NCI-H187 treated with DMSO at 0.1 percent for 48 hours (cell line): ENCODE data around the gene COA6.
A peak's percentile ranks its signal among the peaks of the same experiment; 100 is the strongest.
"Not testable (repeated sequence)": the region's sequence is repeated elsewhere in the genome, so short reads cannot be mapped to it uniquely, and the experiment has no call there.

ENCODE experiments used
- DNase-seq: peaks from one replicate; lab custom pipeline; 2025; lab: John Stamatoyannopoulos, UW

COA6 gene

GRCh38 chr1:234373064-234373958 is at the start of gene COA6:
Gene COA6, plus strand, starts transcription at chr1:234373456. Its CDS starts 11 bp downstream, at chr1:234373467.
- DNase-seq: peak; percentile 44

GRCh38 chr1:234324821-234325220 is 48.4 kb upstream of the COA6 start:
- DNase-seq: no peak

- DNase-seq: no peak
These were observed 47.3 kb upstream of the COA6 start for GRCh38 chr1:234325878-234326496.

- no peak for DNase-seq
These were observed 46.5 kb upstream of the COA6 start for GRCh38 chr1:234326497-234327366.

GRCh38 chr1:234327577-234328164 is 45.6 kb upstream of the COA6 start:
- no peak for DNase-seq

- no peak for DNase-seq
These were observed 42.4 kb upstream of the COA6 start for GRCh38 chr1:234330843-234331215.

GRCh38 chr1:234331507-234331906 is 41.7 kb upstream of the COA6 start:
- no peak for DNase-seq

GRCh38 chr1:234336359-234336758 is 36.9 kb upstream of the COA6 start:
- DNase-seq: no peak

GRCh38 chr1:234337233-234337632 is 36.0 kb upstream of the COA6 start:
- DNase-seq: no peak

GRCh38 chr1:234340528-234340927 is 32.7 kb upstream of the COA6 start:
- DNase-seq: no peak

GRCh38 chr1:234342774-234343173 is 30.5 kb upstream of the COA6 start:
- no peak for DNase-seq

- DNase-seq: no peak
These were observed 28.0 kb upstream of the COA6 start for GRCh38 chr1:234345237-234345636.

GRCh38 chr1:234348964-234349363 is 24.3 kb upstream of the COA6 start:
- DNase-seq: no peak

GRCh38 chr1:234355782-234356510 is 17.3 kb upstream of the COA6 start:
- DNase-seq: no peak

GRCh38 chr1:234356615-234357269 is 16.5 kb upstream of the COA6 start:
- not testable (repeated sequence) for DNase-seq

GRCh38 chr1:234357831-234358230 is 15.4 kb upstream of the COA6 start:
- no peak for DNase-seq

- DNase-seq: no peak
These were observed 12.1 kb upstream of the COA6 start for GRCh38 chr1:234361102-234361603.

GRCh38 chr1:234362558-234362957 is 10.7 kb upstream of the COA6 start:
- DNase-seq: no peak

- DNase-seq: no peak
These were observed 4.8 kb upstream of the COA6 start for GRCh38 chr1:234368320-234369032.

- no peak for DNase-seq
These were observed 4.2 kb upstream of the COA6 start for GRCh38 chr1:234369033-234369430.
